SJSA1 (cell line): ENCODE data around the gene GAD2. TPM values are rescaled to one million over a fixed set of nuclear protein-coding genes. Genes with fewer than 3 reads are reported as not detected.

Experiments
- DNase-seq, 2 experiments: peaks; one replicate each; pipeline ENCODE4 v3.0.0-alpha.2; 2015 to 2020; ENCODE audit warnings: low spot score in 2 of 2, low read depth in 1 of 2
- H3K27ac ChIP-seq: fragments of 250-450 bp; sonication (Bioruptor Pico); 2 replicates; pipeline ENCODE4 v1.5.1; 2020; ENCODE audit warnings: mild to moderate bottlenecking, moderate library complexity
- H3K27me3 ChIP-seq: fragments of 250-450 bp; sonication (Bioruptor Pico); replicated peaks from 2 replicates; pipeline ENCODE4 v1.5.1; 2020; ENCODE audit warnings: mild to moderate bottlenecking, moderate library complexity
- H3K36me3 ChIP-seq: fragments of 250-450 bp; sonication (Bioruptor Pico); 2 replicates; pipeline ENCODE4 v1.5.1; 2020; ENCODE audit warnings: mild to moderate bottlenecking
- H3K4me1 ChIP-seq: fragments of 250-450 bp; sonication (Bioruptor Pico); replicated peaks from 2 replicates; pipeline ENCODE4 v1.6.1; 2021; ENCODE audit warnings: mild to moderate bottlenecking
- H3K4me3 ChIP-seq: fragments of 250-450 bp; sonication (Bioruptor Pico); 2 replicates; pipeline ENCODE4 v1.5.1; 2020; ENCODE audit warnings: mild to moderate bottlenecking
- H3K9me3 ChIP-seq: fragments of 250-450 bp; sonication (Bioruptor Pico); replicated peaks from 2 replicates; pipeline ENCODE4 v1.5.1; 2020; ENCODE audit warnings: mild to moderate bottlenecking
- total RNA-seq: library from RNA; depleted of rRNA; stranded (reverse); fragments of >200 nt; shearing (Covaris generic); gene quantifications from 2 replicates; pipeline ENCODE4 v1.2.3, GENCODE V29; 2014

GAD2 gene
- total RNA-seq, 1 experiment from 2014 or later, result not detected

GRCh38 chr10:26242706-26243350 lies 26.3 kb downstream of the GAD2 start:
- no peaks in the 10 kb centered on the region for H3K4me1 ChIP-seq
- no peaks in the 10 kb centered on the region for H3K27me3 ChIP-seq
- H3K27ac ChIP-seq, result no peak overlapping the region
- DNase-seq, result no peak
- no peak overlapping the region for H3K4me3 ChIP-seq
- H3K9me3 ChIP-seq, result no peaks in the 10 kb centered on the region
- no peaks in the 10 kb centered on the region for H3K36me3 ChIP-seq

GRCh38 chr10:26243351-26243720 lies 26.8 kb downstream of the GAD2 start:
- Histone ChIP-seq H3K36me3 (no peaks in the 10 kb centered on the region), H3K4me1 (no peaks in the 10 kb centered on the region), H3K27ac (no peak overlapping the region), H3K9me3 (no peaks in the 10 kb centered on the region), H3K27me3 (no peaks in the 10 kb centered on the region), H3K4me3 (no peak overlapping the region)
- DNase-seq, result peak in 1 of 2 experiments; percentile 22

GRCh38 chr10:26249681-26250080 lies 33.1 kb downstream of the GAD2 start:
- no peaks in the 10 kb centered on the region for H3K4me1 ChIP-seq
- H3K27ac ChIP-seq, result no peak overlapping the region
- H3K9me3 ChIP-seq, result no peaks in the 10 kb centered on the region
- no peaks in the 10 kb centered on the region for H3K36me3 ChIP-seq
- no peak overlapping the region for H3K4me3 ChIP-seq
- H3K27me3 ChIP-seq, result no peaks in the 10 kb centered on the region
- no peak for DNase-seq

DNA sequence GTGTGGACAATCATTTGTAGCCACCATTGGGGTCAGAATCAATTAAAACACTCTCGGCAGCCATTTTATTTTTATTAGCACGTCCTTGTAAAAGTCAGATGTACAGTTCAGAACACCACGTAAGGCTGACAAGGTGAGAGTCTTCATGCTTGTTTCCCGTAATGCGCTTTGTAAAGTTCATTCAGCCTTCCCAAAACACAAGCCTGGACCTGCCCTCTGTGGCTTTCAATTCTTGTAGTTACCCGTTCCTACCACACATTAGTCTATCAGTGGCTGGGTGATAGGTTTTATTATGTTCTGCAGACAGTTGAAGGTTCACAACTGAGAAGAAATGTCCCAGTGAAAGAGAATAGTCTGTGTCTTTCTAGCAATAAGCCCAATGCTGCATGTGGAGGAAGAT lies 35.4 kb downstream of the GAD2 start:
- Histone ChIP-seq H3K4me3 (no peak overlapping the region), H3K9me3 (no peaks in the 10 kb centered on the region), H3K27ac (no peak overlapping the region), H3K36me3 (no peaks in the 10 kb centered on the region), H3K27me3 (no peaks in the 10 kb centered on the region), H3K4me1 (no peaks in the 10 kb centered on the region)
- no peak for DNase-seq

DNA sequence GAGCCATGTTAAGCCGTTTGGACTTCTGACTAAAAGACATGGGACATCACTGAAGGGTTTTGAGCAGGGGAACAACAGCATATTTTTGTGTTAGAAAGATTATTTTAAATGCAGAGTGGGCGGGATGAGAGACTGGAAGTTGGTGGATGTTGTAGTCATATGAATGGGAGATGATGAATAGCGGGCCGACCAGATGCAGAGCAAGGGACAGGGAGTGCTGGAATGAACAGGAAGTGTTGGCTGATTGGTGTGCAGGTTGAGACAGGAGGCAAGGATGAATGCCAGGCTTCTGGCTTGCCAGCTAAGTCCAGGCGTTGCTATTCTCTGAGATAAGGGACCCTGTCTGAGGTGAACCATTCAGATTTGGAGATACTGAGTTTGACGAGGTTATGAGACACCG lies 38.0 kb downstream of the GAD2 start:
- Histone ChIP-seq H3K4me1 (no peaks in the 10 kb centered on the region), H3K27ac (no peak overlapping the region), H3K36me3 (no peaks in the 10 kb centered on the region), H3K9me3 (no peaks in the 10 kb centered on the region), H3K27me3 (no peaks in the 10 kb centered on the region), H3K4me3 (no peak overlapping the region)
- DNase-seq, result no peak

- H3K36me3 ChIP-seq, result no peaks in the 10 kb centered on the region
- H3K27ac ChIP-seq, result no peak overlapping the region
- DNase-seq, result no peak
- peaks cover 4% of the 10 kb centered on the region; the same call in 1 of the 2 replicates for H3K27me3 ChIP-seq
- H3K4me1 ChIP-seq, result no peaks in the 10 kb centered on the region
- H3K9me3 ChIP-seq, result no peaks in the 10 kb centered on the region
- H3K4me3 ChIP-seq, result no peak overlapping the region
Observed at GRCh38 chr10:26259341-26259740, 42.8 kb downstream of the GAD2 start.

DNA sequence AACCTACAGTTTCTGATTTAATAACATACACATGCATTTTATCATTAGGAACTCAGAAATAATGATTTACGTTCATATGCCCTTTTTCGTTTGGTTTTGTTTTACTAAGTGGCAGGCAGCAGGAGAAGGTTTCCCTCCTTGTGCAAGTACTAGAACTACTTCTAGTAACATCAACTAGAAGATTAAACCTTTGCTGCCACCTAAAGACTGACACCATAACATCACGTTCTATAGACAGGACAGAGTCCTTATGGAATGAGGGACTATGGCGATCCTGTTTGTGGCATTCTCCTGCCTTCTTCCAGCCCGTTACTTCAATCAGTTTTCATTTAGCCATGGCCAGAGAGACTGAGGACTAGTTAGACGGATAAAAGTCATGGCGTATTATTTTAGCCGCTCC lies 53.2 kb downstream of the GAD2 start:
- peak in 1 of 2 experiments; percentile 9 for DNase-seq
- Histone ChIP-seq H3K4me3 (no peak overlapping the region), H3K27ac (no peak overlapping the region), H3K27me3 (peaks cover 4% of the 10 kb centered on the region; the same call in 1 of the 2 replicates), H3K36me3 (no peaks in the 10 kb centered on the region), H3K9me3 (no peaks in the 10 kb centered on the region), H3K4me1 (no peaks in the 10 kb centered on the region)

GRCh38 chr10:26274391-26274790 lies 57.8 kb downstream of the GAD2 start:
- H3K36me3 ChIP-seq, result no peaks in the 10 kb centered on the region
- H3K4me1 ChIP-seq, result no peaks in the 10 kb centered on the region
- H3K9me3 ChIP-seq, result no peaks in the 10 kb centered on the region
- H3K27ac ChIP-seq, result no peak overlapping the region
- peaks cover 4% of the 10 kb centered on the region; the same call in 1 of the 2 replicates for H3K27me3 ChIP-seq
- no peak overlapping the region for H3K4me3 ChIP-seq
- no peak for DNase-seq

DNA sequence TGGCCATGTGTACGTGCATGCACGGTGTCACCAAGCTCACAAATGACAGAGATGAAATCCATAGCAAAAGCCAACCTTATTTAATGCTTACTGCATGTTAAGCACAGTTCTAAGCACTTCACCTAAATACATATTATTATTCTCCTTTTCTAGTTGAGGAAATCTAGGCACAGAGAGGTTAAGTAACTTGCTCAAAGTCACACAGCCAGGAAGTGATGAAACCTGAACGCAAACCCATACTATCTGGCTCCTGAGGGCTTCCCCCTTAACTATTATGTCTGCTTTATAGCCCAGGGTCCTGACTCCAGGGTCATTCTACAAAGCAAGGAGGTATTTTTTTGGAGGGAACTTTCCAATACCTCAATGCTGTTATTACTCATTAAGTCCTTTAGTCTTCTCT lies 61.7 kb downstream of the GAD2 start:
- Histone ChIP-seq H3K27me3 (peaks cover 4% of the 10 kb centered on the region; the same call in 1 of the 2 replicates), H3K27ac (no peak overlapping the region), H3K4me3 (no peak overlapping the region), H3K9me3 (no peaks in the 10 kb centered on the region), H3K36me3 (no peaks in the 10 kb centered on the region), H3K4me1 (no peaks in the 10 kb centered on the region)
- no peak for DNase-seq

DNA sequence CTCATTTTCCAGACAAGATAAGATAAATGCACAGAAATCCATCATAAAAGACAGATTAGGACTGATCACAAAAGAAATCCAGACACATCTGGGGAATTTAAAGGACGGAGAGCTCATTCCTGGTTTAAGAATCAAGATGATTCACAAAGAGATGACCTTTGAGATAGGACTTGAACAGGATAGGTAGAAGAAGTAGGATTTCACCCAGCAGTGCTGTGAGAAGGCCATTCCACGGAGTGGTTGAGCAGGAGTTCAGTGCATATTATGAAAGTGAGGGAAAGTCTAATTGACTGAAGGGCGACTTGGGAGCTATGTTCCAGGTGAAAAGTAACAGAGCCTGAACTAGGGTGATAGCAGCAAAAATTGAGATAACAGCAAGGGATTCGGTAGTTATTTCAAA lies 73.7 kb downstream of the GAD2 start:
- Histone ChIP-seq H3K27ac (no peak overlapping the region), H3K36me3 (no peaks in the 10 kb centered on the region), H3K27me3 (no peaks in the 10 kb centered on the region), H3K4me3 (no peak overlapping the region), H3K4me1 (no peaks in the 10 kb centered on the region), H3K9me3 (no peaks in the 10 kb centered on the region)
- no peak for DNase-seq

DNA sequence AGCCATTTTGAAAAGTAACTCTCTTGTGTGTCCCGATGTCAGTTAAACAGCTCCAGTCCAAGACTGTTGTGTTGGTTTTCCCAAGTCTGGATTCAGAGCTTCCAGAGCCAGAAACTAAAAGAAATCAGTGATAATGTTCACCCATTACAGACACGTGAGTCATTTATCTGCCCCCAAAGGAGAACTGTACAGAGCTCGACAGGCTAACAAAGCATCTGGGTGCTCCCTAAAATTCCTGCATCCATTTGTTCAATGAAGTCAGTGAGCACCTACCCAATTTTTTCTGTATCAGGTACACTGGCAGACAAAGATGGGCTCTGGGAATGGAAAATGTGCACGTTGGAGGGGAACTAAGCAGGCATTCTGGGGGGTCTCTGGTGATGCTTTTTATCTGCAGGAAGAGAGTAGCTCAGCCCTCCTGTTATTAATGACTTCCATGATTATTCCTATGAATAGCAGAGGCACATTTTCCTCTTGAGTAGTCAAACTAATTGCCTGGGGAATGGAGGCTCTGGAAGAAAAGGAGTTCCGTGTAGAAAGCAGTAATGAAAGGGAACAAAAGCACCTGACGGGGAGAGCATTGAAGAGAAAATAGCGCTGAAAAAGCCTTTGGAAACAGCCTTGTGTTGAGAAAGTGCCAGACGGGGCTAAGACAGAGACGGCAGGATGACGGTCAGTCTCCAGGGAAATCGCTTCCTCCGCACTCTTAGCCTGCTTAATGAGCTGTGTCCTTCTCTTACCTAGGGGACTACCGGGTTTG lies 75.3 kb downstream of the GAD2 start:
- H3K27ac ChIP-seq, result no peak overlapping the region
- no peaks in the 10 kb centered on the region for H3K9me3 ChIP-seq
- H3K4me3 ChIP-seq, result no peak overlapping the region
- H3K4me1 ChIP-seq, result no peaks in the 10 kb centered on the region
- no peaks in the 10 kb centered on the region for H3K36me3 ChIP-seq
- 0 out of 2 replicates have a peak, but pooled peaks cover 3% of the 10 kb centered on the region for H3K27me3 ChIP-seq
- DNase-seq, result no peak

- no peaks in the 10 kb centered on the region for H3K4me1 ChIP-seq
- H3K27me3 ChIP-seq, result peaks cover 13% of the 10 kb centered on the region
- H3K9me3 ChIP-seq, result no peaks in the 10 kb centered on the region
- H3K36me3 ChIP-seq, result no peaks in the 10 kb centered on the region
- H3K27ac ChIP-seq, result no peak overlapping the region
- no peak for DNase-seq
- H3K4me3 ChIP-seq, result no peak overlapping the region
Observed at GRCh38 chr10:26296360-26296759, 79.8 kb downstream of the GAD2 start.

DNA sequence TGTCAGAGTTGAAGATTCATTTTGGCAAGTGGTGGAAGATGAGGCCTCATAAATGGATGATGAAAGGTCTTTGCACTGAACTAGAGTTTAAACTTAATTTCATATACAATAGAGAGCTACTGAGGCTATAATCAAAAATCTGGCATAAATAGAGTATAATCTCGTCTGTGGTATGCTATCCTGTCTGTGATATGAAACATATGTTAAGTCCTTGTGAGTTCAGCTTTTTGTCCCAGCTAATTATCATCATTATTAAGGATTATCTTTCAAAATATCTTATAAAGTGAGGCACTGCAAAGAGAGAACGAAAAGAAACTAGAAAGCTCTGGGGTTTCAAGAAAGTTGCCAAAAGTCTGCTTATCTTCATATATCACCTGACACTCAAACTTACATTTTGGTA lies 83.4 kb downstream of the GAD2 start:
- no peaks in the 10 kb centered on the region for H3K4me1 ChIP-seq
- H3K9me3 ChIP-seq, result no peaks in the 10 kb centered on the region
- H3K36me3 ChIP-seq, result no peaks in the 10 kb centered on the region
- peaks cover 13% of the 10 kb centered on the region for H3K27me3 ChIP-seq
- no peak for DNase-seq
- H3K27ac ChIP-seq, result no peak overlapping the region
- no peak overlapping the region for H3K4me3 ChIP-seq

DNA sequence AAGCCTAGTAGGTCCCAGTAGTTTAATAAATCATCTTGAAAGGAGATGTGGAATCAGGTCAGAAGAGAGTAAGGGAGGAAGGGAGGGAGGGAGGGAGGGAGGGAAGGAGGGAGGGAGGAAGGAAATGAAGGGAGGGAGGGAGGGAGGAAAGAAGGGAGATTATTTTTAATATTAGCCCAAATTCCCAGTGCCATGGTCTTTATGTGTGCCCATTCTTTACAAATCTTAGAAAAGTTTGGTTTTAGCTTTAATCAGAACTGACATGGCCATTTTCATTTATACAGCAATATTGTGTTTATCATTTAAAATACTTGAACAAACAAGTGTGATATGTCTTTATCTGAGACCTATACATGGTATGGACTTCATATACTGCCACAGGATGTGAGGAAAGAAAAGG lies 86.8 kb downstream of the GAD2 start:
- DNase-seq, result no peak
- H3K36me3 ChIP-seq, result no peaks in the 10 kb centered on the region
- H3K9me3 ChIP-seq, result no peaks in the 10 kb centered on the region
- peaks cover 3% of the 10 kb centered on the region; the same call in 1 of the 2 replicates for H3K27me3 ChIP-seq
- H3K27ac ChIP-seq, result no peak overlapping the region
- no peak overlapping the region for H3K4me3 ChIP-seq
- no peaks in the 10 kb centered on the region for H3K4me1 ChIP-seq
